HepG2 (cell line): Measurements from ENCODE around the gene LDB3. TPM values are rescaled to one million over a fixed set of nuclear protein-coding genes. Genes with fewer than 3 reads are reported as not detected.

Experiments used
- CHCHD3 ChIP-seq: sonication (generic); formaldehyde crosslinking; IDR thresholded peaks from 2 replicates; pipeline ENCODE4 v1.8.0; 2022; ENCODE audit warnings: mild to moderate bottlenecking, missing genetic modification reagents, moderate library complexity
- GATA4 ChIP-seq: sonication (generic); IDR thresholded peaks from 2 replicates; pipeline ENCODE4 v1.6.1; 2016; ENCODE audit warnings: antibody characterized with exemption, low read depth, borderline replicate concordance
- GZF1 ChIP-seq: sonication (generic); formaldehyde crosslinking; IDR thresholded peaks from 2 replicates; pipeline ENCODE4 v1.5.1; 2020; ENCODE audit warnings: mild to moderate bottlenecking, missing genetic modification reagents
- HNRNPK ChIP-seq: fragments of 200-400 bp; formaldehyde crosslinking; IDR thresholded peaks from 2 replicates; pipeline ENCODE4 v1.6.1; 2018; ENCODE audit warnings: low read length, low read depth, moderate library complexity, mild to moderate bottlenecking; ENCODE audit not compliant: poor library complexity, severe bottlenecking
- HNRNPLL ChIP-seq: fragments of 200-400 bp; formaldehyde crosslinking; IDR thresholded peaks from 2 replicates; pipeline ENCODE4 v1.6.1; 2017; ENCODE audit warnings: mild to moderate bottlenecking, low read depth, low read length; ENCODE audit not compliant: poor library complexity, severe bottlenecking
- HOXA3 ChIP-seq: sonication (generic); formaldehyde crosslinking; IDR thresholded peaks from 2 replicates; pipeline ENCODE4 v1.5.0; 2020; ENCODE audit warnings: missing genetic modification reagents
- SYNCRIP ChIP-seq: fragments of 200-400 bp; formaldehyde crosslinking; IDR thresholded peaks from 2 replicates; pipeline ENCODE4 v1.6.1; 2018; ENCODE audit warnings: mild to moderate bottlenecking, low read depth, low read length; ENCODE audit not compliant: insufficient read depth
- TAF1 ChIP-seq: sonication (generic); formaldehyde crosslinking; IDR thresholded peaks from 2 replicates; pipeline ENCODE4 v1.4.0; 2020; ENCODE audit warnings: missing genetic modification reagents
- U2AF2 ChIP-seq: fragments of 200-400 bp; formaldehyde crosslinking; IDR thresholded peaks from 2 replicates; pipeline ENCODE4 v1.6.1; 2017; ENCODE audit warnings: low read depth, mild to moderate bottlenecking, low read length
- ZNF382 ChIP-seq: sonication (generic); formaldehyde crosslinking; IDR thresholded peaks from 2 replicates; pipeline ENCODE4 v1.5.0; 2020; ENCODE audit warnings: missing genetic modification reagents, mild to moderate bottlenecking, borderline replicate concordance
- ZNF577 ChIP-seq: sonication (generic); formaldehyde crosslinking; IDR thresholded peaks from 2 replicates; pipeline ENCODE4 v1.4.0; 2020; ENCODE audit warnings: mild to moderate bottlenecking, low read depth, missing genetic modification reagents, borderline replicate concordance
- ZNF614 ChIP-seq: IDR thresholded peaks from 2 replicates; pipeline ENCODE4 v1.6.1; 2018; ENCODE audit warnings: missing biosample characterization, missing genetic modification reagents, inconsistent platforms, borderline replicate concordance
- ZNF678 ChIP-seq: sonication (generic); formaldehyde crosslinking; IDR thresholded peaks from 2 replicates; pipeline ENCODE4 v1.4.0; 2020; ENCODE audit warnings: mild to moderate bottlenecking, missing genetic modification reagents
- ZNF780A ChIP-seq: sonication (generic); formaldehyde crosslinking; IDR thresholded peaks from 2 replicates; pipeline ENCODE4 v1.8.0; 2022; ENCODE audit warnings: mild to moderate bottlenecking, missing genetic modification reagents, moderate library complexity
- polyA plus RNA-seq, 8 experiments: library from polyadenylated mRNA; depleted of rRNA in 3 of 8; stranded (reverse) in 7 of 8; unstranded in 1 of 8; fragments of >200 nt; fragmentation: Illumina TruSeq in 4 of 8; extraction: Trizol in 4 of 8; gene quantifications; 2 replicates each; pipeline versions ENCODE4 v1.2.1 to v1.2.3, GENCODE V29; 2011 to 2016; ENCODE audit warnings: low read depth in 4 of 8, missing spikeins in 1 of 8, mixed read lengths in 1 of 8; ENCODE audit not compliant: insufficient read depth in 1 of 8
- total RNA-seq, 5 experiments: library from RNA; depleted of rRNA; stranded (reverse); fragments of >200 nt; fragmentation: Illumina TruSeq; extraction: Trizol; gene quantifications; 2 replicates each; pipeline ENCODE4 v1.2.3, GENCODE V29; 2016; ENCODE audit warnings: low read depth in 1 of 5
- TF ChIP-seq, protein P1 (sequence below): sonication (generic); formaldehyde crosslinking; IDR thresholded peaks from 2 replicates; pipeline ENCODE4 v1.4.0; 2020; ENCODE audit warnings: missing genetic modification reagents, borderline replicate concordance
- TF ChIP-seq, protein P2 (sequence below): sonication (generic); formaldehyde crosslinking; IDR thresholded peaks from 2 replicates; pipeline ENCODE4 v1.4.0; 2020; ENCODE audit warnings: missing genetic modification reagents
- TF ChIP-seq, protein P3 (sequence below): sonication (generic); formaldehyde crosslinking; IDR thresholded peaks from 2 replicates; pipeline ENCODE4 v1.4.0; 2020; ENCODE audit warnings: missing genetic modification reagents
- TF ChIP-seq, protein P4 (sequence below): IDR thresholded peaks from 2 replicates; pipeline ENCODE4 v1.6.1; 2016; ENCODE audit warnings: missing compliant biosample characterization, missing genetic modification reagents, borderline replicate concordance
- TF ChIP-seq, protein P5 (sequence below): sonication (generic); formaldehyde crosslinking; IDR thresholded peaks from 2 replicates; pipeline ENCODE4 v1.9.0; 2021; ENCODE audit warnings: missing genetic modification reagents, borderline replicate concordance
- TF ChIP-seq, protein P6 (sequence below): sonication (generic); formaldehyde crosslinking; conservative IDR thresholded peaks from 2 replicates; pipeline ENCODE4 v1.8.1; 2023; ENCODE audit warnings: missing genetic modification reagents
- TF ChIP-seq, protein P7 (sequence below): sonication (generic); formaldehyde crosslinking; IDR thresholded peaks from 2 replicates; pipeline ENCODE4 v1.8.1; 2023; ENCODE audit warnings: missing genetic modification reagents, inconsistent platforms, borderline replicate concordance

The LDB3 gene
- total and polyA plus RNA-seq, 2 of the 13 experiments (the other 11 are each of a cell fraction or from before 2014, with no cell fraction given), result not detected

DNA sequence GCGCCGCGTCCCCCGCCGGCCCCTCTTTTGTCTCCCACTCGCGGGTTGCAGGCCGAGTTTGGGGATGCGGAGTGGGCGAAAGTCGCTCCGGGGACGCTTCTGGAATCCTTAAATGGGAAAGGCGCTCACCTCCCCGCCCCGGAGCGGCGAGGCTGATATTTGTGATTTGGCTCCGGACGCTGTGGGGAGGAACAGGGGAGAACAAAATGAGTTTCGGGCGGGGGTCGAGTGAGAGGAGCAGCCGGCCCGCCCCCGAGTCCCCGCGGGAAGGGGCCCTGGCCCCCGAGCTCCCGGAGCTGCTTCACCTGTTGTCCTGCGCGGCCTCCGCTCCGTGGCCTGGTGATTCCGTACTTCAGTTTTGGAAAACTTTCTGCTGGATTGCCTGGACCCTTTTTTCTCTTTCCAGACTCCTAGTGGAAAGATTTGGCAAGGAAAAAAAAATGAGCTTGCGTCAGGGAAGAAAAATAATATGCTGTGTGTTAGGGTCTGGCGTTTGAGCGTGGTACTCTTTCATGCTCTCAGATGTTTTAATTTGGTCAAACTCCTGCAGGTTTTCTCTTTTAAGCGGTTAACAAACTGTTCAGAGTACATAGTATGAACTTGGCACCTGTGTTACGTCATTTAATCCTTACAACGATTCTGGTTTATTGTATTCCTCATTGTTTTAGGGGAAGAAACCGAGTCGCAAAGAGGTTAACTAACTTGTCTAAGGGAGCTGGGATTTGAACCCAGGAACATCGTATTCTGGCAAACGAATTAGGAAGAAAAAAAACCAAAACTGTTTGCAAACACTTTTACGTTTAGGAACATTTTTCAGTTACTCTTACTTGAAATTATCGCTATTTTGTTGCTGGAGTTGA is 89.0 kb downstream of the LDB3 start (continued):
- TF ChIP-seq SYNCRIP (no peak), HNRNPK (no peak), CHCHD3 (CRISPR knock-in tag) (0 out of 2 replicates have a peak, but pooled peaks have one; percentile 7), ZNF780A (CRISPR knock-in tag) (no peak), HNRNPLL (no peak), ZNF577 (CRISPR knock-in tag) (no peak), TAF1 (CRISPR knock-in tag) (no peak), ZNF614 (peak; percentile 12; the same call in 1 of the 2 replicates), ZNF382 (no peak), GZF1 (no peak), HOXA3 (CRISPR knock-in tag) (no peak), ZNF678 (CRISPR knock-in tag) (no peak), GATA4 (no peak), U2AF2 (no peak)
- TF ChIP-seq, protein P1, sequence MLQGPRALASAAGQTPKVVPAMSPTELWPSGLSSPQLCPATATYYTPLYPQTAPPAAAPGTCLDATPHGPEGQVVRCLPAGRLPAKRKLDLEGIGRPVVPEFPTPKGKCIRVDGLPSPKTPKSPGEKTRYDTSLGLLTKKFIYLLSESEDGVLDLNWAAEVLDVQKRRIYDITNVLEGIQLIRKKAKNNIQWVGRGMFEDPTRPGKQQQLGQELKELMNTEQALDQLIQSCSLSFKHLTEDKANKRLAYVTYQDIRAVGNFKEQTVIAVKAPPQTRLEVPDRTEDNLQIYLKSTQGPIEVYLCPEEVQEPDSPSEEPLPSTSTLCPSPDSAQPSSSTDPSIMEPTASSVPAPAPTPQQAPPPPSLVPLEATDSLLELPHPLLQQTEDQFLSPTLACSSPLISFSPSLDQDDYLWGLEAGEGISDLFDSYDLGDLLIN (CRISPR knock-in tag), result no peak
- TF ChIP-seq, protein P2, sequence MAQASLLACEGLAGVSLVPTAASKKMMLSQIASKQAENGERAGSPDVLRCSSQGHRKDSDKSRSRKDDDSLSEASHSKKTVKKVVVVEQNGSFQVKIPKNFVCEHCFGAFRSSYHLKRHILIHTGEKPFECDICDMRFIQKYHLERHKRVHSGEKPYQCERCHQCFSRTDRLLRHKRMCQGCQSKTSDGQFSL (CRISPR knock-in tag), result no peak
- TF ChIP-seq, protein P3, sequence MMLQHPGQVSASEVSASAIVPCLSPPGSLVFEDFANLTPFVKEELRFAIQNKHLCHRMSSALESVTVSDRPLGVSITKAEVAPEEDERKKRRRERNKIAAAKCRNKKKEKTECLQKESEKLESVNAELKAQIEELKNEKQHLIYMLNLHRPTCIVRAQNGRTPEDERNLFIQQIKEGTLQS (CRISPR knock-in tag), result no peak
- TF ChIP-seq, protein P4, sequence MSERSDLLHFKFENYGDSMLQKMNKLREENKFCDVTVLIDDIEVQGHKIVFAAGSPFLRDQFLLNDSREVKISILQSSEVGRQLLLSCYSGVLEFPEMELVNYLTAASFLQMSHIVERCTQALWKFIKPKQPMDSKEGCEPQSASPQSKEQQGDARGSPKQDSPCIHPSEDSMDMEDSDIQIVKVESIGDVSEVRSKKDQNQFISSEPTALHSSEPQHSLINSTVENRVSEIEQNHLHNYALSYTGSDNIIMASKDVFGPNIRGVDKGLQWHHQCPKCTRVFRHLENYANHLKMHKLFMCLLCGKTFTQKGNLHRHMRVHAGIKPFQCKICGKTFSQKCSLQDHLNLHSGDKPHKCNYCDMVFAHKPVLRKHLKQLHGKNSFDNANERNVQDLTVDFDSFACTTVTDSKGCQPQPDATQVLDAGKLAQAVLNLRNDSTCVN (CRISPR knock-in tag), result no peak
- TF ChIP-seq, protein P5, sequence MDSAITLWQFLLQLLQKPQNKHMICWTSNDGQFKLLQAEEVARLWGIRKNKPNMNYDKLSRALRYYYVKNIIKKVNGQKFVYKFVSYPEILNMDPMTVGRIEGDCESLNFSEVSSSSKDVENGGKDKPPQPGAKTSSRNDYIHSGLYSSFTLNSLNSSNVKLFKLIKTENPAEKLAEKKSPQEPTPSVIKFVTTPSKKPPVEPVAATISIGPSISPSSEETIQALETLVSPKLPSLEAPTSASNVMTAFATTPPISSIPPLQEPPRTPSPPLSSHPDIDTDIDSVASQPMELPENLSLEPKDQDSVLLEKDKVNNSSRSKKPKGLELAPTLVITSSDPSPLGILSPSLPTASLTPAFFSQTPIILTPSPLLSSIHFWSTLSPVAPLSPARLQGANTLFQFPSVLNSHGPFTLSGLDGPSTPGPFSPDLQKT, result no peak
- TF ChIP-seq, protein P6, sequence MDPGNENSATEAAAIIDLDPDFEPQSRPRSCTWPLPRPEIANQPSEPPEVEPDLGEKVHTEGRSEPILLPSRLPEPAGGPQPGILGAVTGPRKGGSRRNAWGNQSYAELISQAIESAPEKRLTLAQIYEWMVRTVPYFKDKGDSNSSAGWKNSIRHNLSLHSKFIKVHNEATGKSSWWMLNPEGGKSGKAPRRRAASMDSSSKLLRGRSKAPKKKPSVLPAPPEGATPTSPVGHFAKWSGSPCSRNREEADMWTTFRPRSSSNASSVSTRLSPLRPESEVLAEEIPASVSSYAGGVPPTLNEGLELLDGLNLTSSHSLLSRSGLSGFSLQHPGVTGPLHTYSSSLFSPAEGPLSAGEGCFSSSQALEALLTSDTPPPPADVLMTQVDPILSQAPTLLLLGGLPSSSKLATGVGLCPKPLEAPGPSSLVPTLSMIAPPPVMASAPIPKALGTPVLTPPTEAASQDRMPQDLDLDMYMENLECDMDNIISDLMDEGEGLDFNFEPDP (CRISPR knock-in tag), result no peak
- TF ChIP-seq, protein P7, sequence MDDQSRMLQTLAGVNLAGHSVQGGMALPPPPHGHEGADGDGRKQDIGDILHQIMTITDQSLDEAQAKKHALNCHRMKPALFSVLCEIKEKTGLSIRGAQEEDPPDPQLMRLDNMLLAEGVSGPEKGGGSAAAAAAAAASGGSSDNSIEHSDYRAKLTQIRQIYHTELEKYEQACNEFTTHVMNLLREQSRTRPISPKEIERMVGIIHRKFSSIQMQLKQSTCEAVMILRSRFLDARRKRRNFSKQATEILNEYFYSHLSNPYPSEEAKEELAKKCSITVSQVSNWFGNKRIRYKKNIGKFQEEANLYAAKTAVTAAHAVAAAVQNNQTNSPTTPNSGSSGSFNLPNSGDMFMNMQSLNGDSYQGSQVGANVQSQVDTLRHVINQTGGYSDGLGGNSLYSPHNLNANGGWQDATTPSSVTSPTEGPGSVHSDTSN (CRISPR knock-in tag), result no peak
